ENCODE measurements around the gene PLEKHG2. TPM values are rescaled to one million over a fixed set of nuclear protein-coding genes. Genes with fewer than 3 reads are reported as not detected.

PLEKHG2 gene
- total and polyA plus RNA-seq, 10 donors = 8.9 to 107 (median 35.2) TPM

GRCh38 chr19:39434123-39435076, 21.9 kb downstream of the PLEKHG2 start:
- Histone ChIP-seq H3K27me3 (replicated peaks in 1 of 7) (no peaks in the 10 kb centered on the region), H3K4me1 (peaks cover 21 to 67% (median 48%) of the 10 kb centered on the region in 6 donors), H3K4me3 (peak overlapping the region; percentile 54 to 97 (median 92)), H3K9me3 (no peaks in the 10 kb centered on the region), H3K27ac (peak overlapping the region in 7 of 8 donors; percentile 20 to 94 (median 92)), H3K36me3 (peaks cover 0 to 40% (median 28%) of the 10 kb centered on the region in 6 donors)
- no peak for DNase-seq
- 32 to 63% (median 49%) methylated on average over 10 of the region's 10 CpGs for WGBS, 5 donors
- TF ChIP-seq POLR2AphosphoS5 (IDR thresholded peaks at IDR 0.05) = no peak
- no peak for TF ChIP-seq CTCF (IDR thresholded peaks at IDR 0.05 in 8 of 11, conservative IDR thresholded peaks at IDR 0.05 in 3 of 11)
- TF ChIP-seq POLR2A (IDR thresholded peaks at IDR 0.05) = no peak
- intact Hi-C loops (cut with DNase I; ENCODE audit: low total_unique reads) = no loop called here

GRCh38 chr19:39435499-39436349, 23.3 kb downstream of the PLEKHG2 start, which contains the start of gene RPS16:
RPS16 (minus strand) TSS chr19:39435949; CDS start chr19:39435895, 54 bp downstream.
- WGBS, 5 donors = 0 to 1% (median 0%) methylated on average over 46 to 61 of the region's 61 CpGs
- peak; percentile 100 for DNase-seq
- intact Hi-C loops (cut with DNase I; ENCODE audit: low total_unique reads) = no loop called here
- peak; percentile 68 to 88 (median 82) for TF ChIP-seq POLR2A (IDR thresholded peaks at IDR 0.05)
- peak; percentile 99 to 100 (median 100) for TF ChIP-seq POLR2AphosphoS5 (IDR thresholded peaks at IDR 0.05)
- TF ChIP-seq CTCF (IDR thresholded peaks at IDR 0.05 in 8 of 11, conservative IDR thresholded peaks at IDR 0.05 in 3 of 11) = peak in 3 of 11 experiments; percentile 13 to 37 (median 34)
- no peaks in the 10 kb centered on the region for H3K27me3 ChIP-seq (replicated peaks in 1 of 7)
- H3K9me3 ChIP-seq = no peaks in the 10 kb centered on the region
- H3K4me3 ChIP-seq = peak within 1 kb of the TSS; percentile 54 to 97 (median 92)
- peaks cover 0 to 40% (median 28%) of the 10 kb centered on the region in 6 donors for H3K36me3 ChIP-seq
- H3K4me1 ChIP-seq = peaks cover 21 to 72% (median 53%) of the 10 kb centered on the region in 6 donors
- H3K27ac ChIP-seq = peak within 1 kb of the TSS; percentile 51 to 94 (median 91)

DNA sequence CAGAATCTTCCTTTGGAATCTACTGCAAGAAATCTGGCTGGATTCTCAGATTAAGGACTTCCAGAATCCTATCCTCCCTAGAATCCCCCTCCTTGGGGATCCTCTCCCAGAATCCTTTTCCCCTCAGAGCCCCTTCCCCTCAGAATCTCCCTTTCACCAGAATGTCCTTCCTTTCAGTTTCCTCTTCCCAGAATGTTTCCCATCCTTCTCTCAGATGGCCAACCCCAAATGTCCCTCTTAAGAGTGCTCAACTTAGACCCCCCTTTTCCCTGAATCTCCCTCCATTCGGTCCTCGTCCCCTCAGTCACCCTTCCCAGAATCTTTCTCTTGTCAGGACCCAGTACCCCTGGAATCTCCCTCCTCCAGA, 23.9 kb downstream of the PLEKHG2 start:
- H3K36me3 ChIP-seq = peaks cover 0 to 36% (median 28%) of the 10 kb centered on the region in 6 donors
- intact Hi-C loops (cut with DNase I; ENCODE audit: low total_unique reads) = no loop called here
- H3K4me1 ChIP-seq = peaks cover 16 to 71% (median 48%) of the 10 kb centered on the region in 6 donors
- no peak for TF ChIP-seq POLR2A (IDR thresholded peaks at IDR 0.05)
- TF ChIP-seq POLR2AphosphoS5 (IDR thresholded peaks at IDR 0.05) = no peak
- no peak for TF ChIP-seq CTCF (IDR thresholded peaks at IDR 0.05 in 8 of 11, conservative IDR thresholded peaks at IDR 0.05 in 3 of 11)
- H3K27ac ChIP-seq = peak overlapping the region; percentile 51 to 94 (median 91)
- no peaks in the 10 kb centered on the region for H3K9me3 ChIP-seq
- peak overlapping the region in 7 of 8 donors; percentile 82 to 97 (median 92) for H3K4me3 ChIP-seq
- no peak for DNase-seq
- WGBS, 5 donors = 7 to 21% (median 20%) methylated on average over 2 of the region's 2 CpGs
- H3K27me3 ChIP-seq (replicated peaks in 1 of 7) = no peaks in the 10 kb centered on the region

Measured in spleen (tissue), 11 donors.